Activated CD8-positive, alpha-beta T cell treated with anti-CD3 and anti-CD28 coated beads for 36 hours (primary cell): ENCODE results near the gene RSRC2. TPM values are rescaled to one million over a fixed set of nuclear protein-coding genes. Genes with fewer than 3 reads are reported as not detected.
A peak's percentile ranks its signal among the peaks of the same experiment; 100 is the strongest.

ENCODE experiments used
- ATAC-seq: fragments of 200-7000 bp; cut with Tn5 transposase; one replicate; pipeline ENCODE4 v1.10.0; 2021; ENCODE audit warnings: mild to moderate bottlenecking, moderate library complexity
- CTCF ChIA-PET: fragments of 350-600 bp; sonication (Branson Sonifier 250); formaldehyde crosslinking; loops from one replicate; lab custom pipeline; 2021; ENCODE audit warnings: antibody characterized with exemption; lab: Charles Lee
- POLR2A ChIA-PET: fragments of 350-600 bp; sonication (Branson Sonifier 250); formaldehyde crosslinking; loops from one replicate; lab custom pipeline; 2021; ENCODE audit warnings: antibody characterized with exemption; lab: Charles Lee
- DNase-seq: peaks from one replicate; pipeline ENCODE4 v3.0.0-alpha.2; 2020
- H3K27ac Mint-ChIP-seq: one replicate; pipeline ENCODE4 v1.8.0; 2021; ENCODE audit warnings: mild to moderate bottlenecking, mixed read lengths
- H3K27me3 Mint-ChIP-seq: one replicate; pipeline ENCODE4 v1.8.0; 2021; ENCODE audit warnings: mixed read lengths
- H3K36me3 Mint-ChIP-seq: one replicate; pipeline ENCODE4 v1.8.0; 2021; ENCODE audit warnings: low read depth, mixed read lengths
- H3K4me1 Mint-ChIP-seq: one replicate; pipeline ENCODE4 v1.8.0; 2021; ENCODE audit warnings: low read depth, mixed read lengths
- H3K4me3 Mint-ChIP-seq: one replicate; pipeline ENCODE4 v1.8.0; 2021; ENCODE audit warnings: mild to moderate bottlenecking, moderate library complexity, mixed read lengths
- H3K9me3 Mint-ChIP-seq: one replicate; pipeline ENCODE4 v1.8.0; 2021; ENCODE audit warnings: mixed read lengths
- intact Hi-C: fragments of 100-400 bp; cut with micrococcal nuclease; formaldehyde crosslinking; loops from one replicate; pipeline ENCODE4 v1.10.0; 2022
- total RNA-seq, 2 experiments: library from RNA; stranded (reverse); gene quantifications; one replicate each; pipeline ENCODE4 v1.2.3, GENCODE V29; 2021
- TF ChIP-seq, protein P1 (sequence below): fragments of 200-600 bp; IDR thresholded peaks from one replicate; pipeline ENCODE4 v1.8.0; 2022; ENCODE audit warnings: antibody characterized with exemption, mild to moderate bottlenecking

RSRC2 gene
- total RNA-seq, 2 experiments from 2014 or later: 108 to 116 TPM

DNA sequence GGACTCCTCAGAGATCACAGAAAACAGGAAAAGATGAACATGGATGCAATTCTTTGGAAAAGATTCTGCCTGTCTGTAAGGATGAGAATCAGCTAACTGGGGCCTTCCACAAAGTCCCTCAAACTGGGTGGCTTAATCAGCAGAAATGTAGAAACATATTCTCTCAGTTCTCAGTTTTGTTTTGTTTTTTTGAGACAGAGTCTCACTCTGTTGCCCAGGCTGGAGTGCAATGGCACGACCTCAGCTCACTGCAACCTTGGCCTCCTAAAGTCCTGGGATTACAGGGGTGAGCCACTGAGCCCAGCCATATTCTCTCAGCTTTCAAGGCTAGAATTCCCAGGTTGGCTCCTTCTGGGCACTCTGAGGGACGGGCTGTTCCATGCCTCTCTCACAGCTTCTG lies 66.1 kb downstream of the RSRC2 start:
- H3K27me3 Mint-ChIP-seq: no peaks in the 10 kb centered on the region
- H3K9me3 Mint-ChIP-seq: no peaks in the 10 kb centered on the region
- POLR2A ChIA-PET: interaction anchor here (0.8 to 0.9 kb wide), 3 partner anchors 8 to 11 kb away, joined by 4 read pairs; no protein-coding TSS in a partner anchor
- ATAC-seq (no peak), DNase-seq (no peak)
- no peak overlapping the region for H3K27ac Mint-ChIP-seq
- no peak overlapping the region for H3K4me3 Mint-ChIP-seq
- peaks cover 3% of the 10 kb centered on the region for H3K4me1 Mint-ChIP-seq
- TF ChIP-seq, protein P1, sequence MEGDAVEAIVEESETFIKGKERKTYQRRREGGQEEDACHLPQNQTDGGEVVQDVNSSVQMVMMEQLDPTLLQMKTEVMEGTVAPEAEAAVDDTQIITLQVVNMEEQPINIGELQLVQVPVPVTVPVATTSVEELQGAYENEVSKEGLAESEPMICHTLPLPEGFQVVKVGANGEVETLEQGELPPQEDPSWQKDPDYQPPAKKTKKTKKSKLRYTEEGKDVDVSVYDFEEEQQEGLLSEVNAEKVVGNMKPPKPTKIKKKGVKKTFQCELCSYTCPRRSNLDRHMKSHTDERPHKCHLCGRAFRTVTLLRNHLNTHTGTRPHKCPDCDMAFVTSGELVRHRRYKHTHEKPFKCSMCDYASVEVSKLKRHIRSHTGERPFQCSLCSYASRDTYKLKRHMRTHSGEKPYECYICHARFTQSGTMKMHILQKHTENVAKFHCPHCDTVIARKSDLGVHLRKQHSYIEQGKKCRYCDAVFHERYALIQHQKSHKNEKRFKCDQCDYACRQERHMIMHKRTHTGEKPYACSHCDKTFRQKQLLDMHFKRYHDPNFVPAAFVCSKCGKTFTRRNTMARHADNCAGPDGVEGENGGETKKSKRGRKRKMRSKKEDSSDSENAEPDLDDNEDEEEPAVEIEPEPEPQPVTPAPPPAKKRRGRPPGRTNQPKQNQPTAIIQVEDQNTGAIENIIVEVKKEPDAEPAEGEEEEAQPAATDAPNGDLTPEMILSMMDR: no peak
- no peaks in the 10 kb centered on the region for H3K36me3 Mint-ChIP-seq
- CTCF ChIA-PET: interaction anchor here (3.6 kb wide), 1 partner anchor 11 kb away, joined by 28 read pairs; no protein-coding TSS in a partner anchor
- intact Hi-C loops: no loop called here

DNA sequence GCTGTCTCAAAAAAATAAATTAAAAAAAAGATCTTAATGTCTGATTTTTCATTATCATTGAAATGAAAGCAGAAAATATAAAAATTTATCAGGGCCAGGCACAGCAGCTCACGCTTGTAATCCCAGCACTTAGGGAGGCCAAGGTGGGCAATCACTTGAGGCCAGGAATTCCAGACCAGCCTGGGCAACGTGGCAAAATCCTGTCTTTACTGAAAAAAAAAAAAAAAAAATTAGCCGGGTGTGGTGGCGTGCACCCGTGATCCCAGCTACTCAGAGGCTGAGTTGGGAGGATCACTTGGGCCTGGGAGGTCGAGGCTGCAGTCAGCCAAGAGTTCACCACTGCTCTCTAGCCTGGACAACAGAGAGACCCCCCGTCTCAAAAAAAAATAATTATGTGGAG lies 66.7 kb downstream of the RSRC2 start:
- POLR2A ChIA-PET: interaction anchor here (0.8 kb wide), 2 partner anchors 8 to 10 kb away, joined by 4 read pairs; no protein-coding TSS in a partner anchor

DNA sequence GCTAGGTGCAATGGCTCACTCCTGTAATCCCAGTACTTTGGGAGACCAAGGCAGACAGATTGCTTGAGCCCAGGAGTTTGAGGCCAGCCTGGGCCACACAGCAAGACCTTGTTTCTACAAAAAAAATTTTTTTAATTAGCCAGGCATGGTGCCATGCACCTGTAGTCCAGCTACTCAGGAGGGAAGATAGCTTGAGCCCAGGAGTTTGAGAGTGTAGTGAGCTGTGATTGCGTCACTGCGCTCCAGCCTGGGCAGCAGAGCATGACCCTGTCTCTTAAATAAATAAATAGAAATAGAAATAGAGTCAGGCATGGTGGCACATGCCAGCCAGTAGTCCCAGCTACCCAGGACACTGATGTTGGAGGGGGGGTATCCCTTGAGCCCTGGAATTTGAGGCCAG lies 67.5 kb downstream of the RSRC2 start:
- POLR2A ChIA-PET: interaction anchor here (0.7 kb wide), 1 partner anchor 39 kb away, joined by 4 read pairs; no protein-coding TSS in a partner anchor
- Mint-ChIP-seq H3K4me3 (no peak overlapping the region), H3K27me3 (no peaks in the 10 kb centered on the region), H3K36me3 (no peaks in the 10 kb centered on the region), H3K4me1 (peaks cover 6% of the 10 kb centered on the region), H3K27ac (no peak overlapping the region), H3K9me3 (no peaks in the 10 kb centered on the region)
- no peak for DNase-seq
- CTCF ChIA-PET: interaction anchor here (2.0 kb wide), 1 partner anchor 12 kb away, joined by 6 read pairs; no protein-coding TSS in a partner anchor
- TF ChIP-seq, protein P1: no peak
- intact Hi-C loops: no loop called here
- ATAC-seq: no peak

More for the DNA sequence above, 66.7 kb downstream of the RSRC2 start:
- Mint-ChIP-seq H3K9me3 (no peaks in the 10 kb centered on the region), H3K27ac (no peak overlapping the region), H3K4me3 (no peak overlapping the region), H3K27me3 (no peaks in the 10 kb centered on the region), H3K36me3 (no peaks in the 10 kb centered on the region), H3K4me1 (peaks cover 3% of the 10 kb centered on the region)
- CTCF ChIA-PET: interaction anchor here (2.0 to 3.6 kb wide), 2 partner anchors 12 kb away, joined by 6 to 28 read pairs; no protein-coding TSS in a partner anchor
- intact Hi-C loops: no loop called here
- ATAC-seq: no peak
- TF ChIP-seq, protein P1: no peak
- no peak for DNase-seq

DNA sequence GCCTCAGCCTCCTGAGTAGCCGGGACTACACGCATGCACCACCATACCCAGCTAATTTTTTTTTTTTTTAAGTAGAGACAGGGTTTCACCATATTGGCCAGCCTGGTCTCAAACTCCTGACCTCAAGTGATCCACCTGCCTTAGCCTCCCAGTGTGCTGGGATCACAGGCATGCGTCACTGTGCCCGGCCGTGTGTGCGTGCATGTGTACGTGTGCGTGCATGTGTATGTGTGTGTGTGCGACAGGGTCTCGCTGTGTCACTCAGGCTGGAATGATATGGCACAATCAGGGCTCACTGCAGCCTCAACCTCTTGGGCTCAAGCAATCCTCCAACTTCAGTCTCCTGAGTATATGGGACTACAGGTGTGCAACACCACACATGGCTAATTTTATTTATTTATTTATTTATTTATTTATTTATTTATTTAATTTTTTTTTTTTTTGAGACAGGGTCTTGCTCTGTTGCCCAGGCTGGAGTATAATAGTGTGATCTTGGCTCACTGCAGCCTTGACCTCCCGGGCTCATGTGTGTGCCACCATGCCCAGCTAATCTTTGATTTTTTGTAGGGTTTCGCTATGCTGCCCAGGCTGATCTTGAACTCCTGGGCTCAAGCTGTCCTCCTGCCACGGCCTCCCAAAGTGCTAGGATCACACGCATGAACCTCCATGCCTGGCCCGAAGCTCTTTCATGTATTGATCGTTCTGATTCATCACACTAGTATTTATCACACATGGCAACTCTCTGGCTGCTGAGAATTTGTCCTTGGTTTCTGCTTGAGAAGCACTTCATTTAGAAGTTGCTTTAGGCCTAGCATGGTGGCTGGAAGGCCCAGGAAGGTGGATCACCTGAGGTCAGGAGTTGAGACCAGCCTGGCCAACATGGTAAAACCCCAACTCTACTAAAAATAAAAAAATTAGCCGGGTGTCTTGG lies 68.4 kb downstream of the RSRC2 start:
- H3K4me1 Mint-ChIP-seq: peaks cover 14% of the 10 kb centered on the region
- no peaks in the 10 kb centered on the region for H3K9me3 Mint-ChIP-seq
- H3K27me3 Mint-ChIP-seq: no peaks in the 10 kb centered on the region
- ChIA-PET CTCF (interaction anchor here (1.0 to 2.0 kb wide), 2 partner anchors 13 to 15 kb away, joined by 3 to 6 read pairs; no protein-coding TSS in a partner anchor), POLR2A (interaction anchor here (0.6 to 0.7 kb wide), 2 partner anchors 40 to 1193 kb away, joined by 3 to 4 read pairs; no protein-coding TSS in a partner anchor)
- H3K27ac Mint-ChIP-seq: peak overlapping the region; percentile 24
- no peaks in the 10 kb centered on the region for H3K36me3 Mint-ChIP-seq
- intact Hi-C loops: no loop called here
- TF ChIP-seq, protein P1: no peak
- H3K4me3 Mint-ChIP-seq: no peak overlapping the region
- DNase-seq (no peak), ATAC-seq (no peak)
